GM12872 (cell line): ENCODE measurements around the gene ENTPD8.

Source experiments
- CTCF ChIP-seq: IDR thresholded peaks from 3 replicates; pipeline ENCODE4 v1.5.1; 2011; ENCODE audit warnings: low read depth, mild to moderate bottlenecking, low read length, moderate library complexity; ENCODE audit not compliant: insufficient read depth

ENTPD8 gene

GRCh38 chr9:137449081-137449844 lies 8.1 kb upstream of the ENTPD8 start:
- no peak for TF ChIP-seq CTCF

GRCh38 chr9:137448602-137448962 lies 7.4 kb upstream of the ENTPD8 start:
- no peak for TF ChIP-seq CTCF

- TF ChIP-seq CTCF, result no peak
Observed at GRCh38 chr9:137447722-137448601, 6.8 kb upstream of the ENTPD8 start.

GRCh38 chr9:137446851-137447471 lies 5.8 kb upstream of the ENTPD8 start:
- no peak for TF ChIP-seq CTCF

- no peak for TF ChIP-seq CTCF
Observed at GRCh38 chr9:137445930-137446431, 4.8 kb upstream of the ENTPD8 start.

- peak; percentile 84 for TF ChIP-seq CTCF
Observed at GRCh38 chr9:137445275-137445807, 4.2 kb upstream of the ENTPD8 start.
